VCaP (cell line): ENCODE measurements around the gene IGF1R.

Source experiments
- H3K27ac ChIP-seq: fragments of 450-650 bp; 2 replicates; pipeline ENCODE4 v1.5.1; 2017
- TF ChIP-seq, protein P1 (sequence below): fragments of 450-650 bp; conservative IDR thresholded peaks from 2 replicates; pipeline ENCODE4 v1.5.1; 2017; ENCODE audit warnings: mild to moderate bottlenecking, moderate library complexity

The IGF1R gene

DNA sequence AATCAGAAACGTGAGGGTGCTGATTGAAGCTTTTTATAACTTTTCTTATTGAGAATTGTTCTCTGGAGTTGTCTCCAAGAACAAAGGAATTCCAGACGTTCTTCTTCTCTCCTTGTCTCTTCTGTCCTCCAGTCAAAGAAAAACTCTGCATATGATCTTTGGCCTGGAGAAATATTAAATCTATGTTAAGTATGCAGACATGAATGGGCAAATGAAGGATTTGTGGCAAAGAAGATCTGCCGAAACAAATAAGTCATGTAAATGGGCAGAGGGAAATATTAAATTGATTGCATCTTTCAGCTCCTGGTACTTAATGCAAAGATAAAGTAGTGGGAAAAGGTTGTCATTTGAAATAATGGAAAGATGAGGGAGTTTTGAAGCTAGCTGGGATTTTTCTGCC lies 74.9 kb downstream of the IGF1R start:
- no peak overlapping the region for H3K27ac ChIP-seq
- TF ChIP-seq, protein P1, sequence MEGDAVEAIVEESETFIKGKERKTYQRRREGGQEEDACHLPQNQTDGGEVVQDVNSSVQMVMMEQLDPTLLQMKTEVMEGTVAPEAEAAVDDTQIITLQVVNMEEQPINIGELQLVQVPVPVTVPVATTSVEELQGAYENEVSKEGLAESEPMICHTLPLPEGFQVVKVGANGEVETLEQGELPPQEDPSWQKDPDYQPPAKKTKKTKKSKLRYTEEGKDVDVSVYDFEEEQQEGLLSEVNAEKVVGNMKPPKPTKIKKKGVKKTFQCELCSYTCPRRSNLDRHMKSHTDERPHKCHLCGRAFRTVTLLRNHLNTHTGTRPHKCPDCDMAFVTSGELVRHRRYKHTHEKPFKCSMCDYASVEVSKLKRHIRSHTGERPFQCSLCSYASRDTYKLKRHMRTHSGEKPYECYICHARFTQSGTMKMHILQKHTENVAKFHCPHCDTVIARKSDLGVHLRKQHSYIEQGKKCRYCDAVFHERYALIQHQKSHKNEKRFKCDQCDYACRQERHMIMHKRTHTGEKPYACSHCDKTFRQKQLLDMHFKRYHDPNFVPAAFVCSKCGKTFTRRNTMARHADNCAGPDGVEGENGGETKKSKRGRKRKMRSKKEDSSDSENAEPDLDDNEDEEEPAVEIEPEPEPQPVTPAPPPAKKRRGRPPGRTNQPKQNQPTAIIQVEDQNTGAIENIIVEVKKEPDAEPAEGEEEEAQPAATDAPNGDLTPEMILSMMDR = no peak

DNA sequence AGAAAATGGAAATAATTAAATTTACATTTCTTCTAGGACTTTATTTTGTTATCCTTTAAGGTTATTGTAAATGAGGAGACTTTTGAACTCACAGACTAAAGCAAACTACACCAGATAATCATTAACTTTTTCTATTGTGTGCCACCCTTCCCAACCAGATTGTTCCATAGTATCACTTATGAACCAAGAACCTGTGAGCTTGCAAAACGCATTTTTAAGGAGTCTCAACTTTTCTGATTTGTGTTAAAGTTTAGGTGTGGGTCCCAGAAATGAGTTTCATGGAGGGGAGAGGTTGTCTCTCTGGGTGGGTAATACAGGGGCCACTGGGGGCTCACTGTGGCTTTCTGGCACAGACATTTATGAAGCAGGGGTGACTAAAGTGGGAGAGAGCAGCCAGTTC lies 75.7 kb downstream of the IGF1R start:
- H3K27ac ChIP-seq = no peak overlapping the region
- TF ChIP-seq, protein P1 = no peak

DNA sequence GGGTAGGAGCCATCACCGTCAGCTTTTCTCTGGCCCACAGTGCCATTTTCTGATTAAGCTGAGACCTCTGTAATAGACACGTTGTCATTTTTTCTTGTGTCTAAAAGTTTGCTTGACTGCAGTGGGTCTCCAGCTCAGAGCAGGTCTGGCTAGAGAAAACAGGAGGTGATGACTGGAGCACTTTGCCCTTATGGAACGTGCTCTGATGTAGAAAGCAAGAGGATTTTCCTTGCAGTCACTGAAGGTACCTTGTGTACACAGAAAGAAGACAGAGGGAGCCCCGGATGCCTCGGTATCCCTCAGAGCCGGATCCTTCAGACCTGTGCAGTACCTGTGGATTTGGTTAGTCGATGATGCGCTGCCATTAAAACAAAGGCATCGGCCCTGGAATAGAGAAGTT lies 76.2 kb downstream of the IGF1R start:
- TF ChIP-seq, protein P1 = no peak
- H3K27ac ChIP-seq = no peak overlapping the region

DNA sequence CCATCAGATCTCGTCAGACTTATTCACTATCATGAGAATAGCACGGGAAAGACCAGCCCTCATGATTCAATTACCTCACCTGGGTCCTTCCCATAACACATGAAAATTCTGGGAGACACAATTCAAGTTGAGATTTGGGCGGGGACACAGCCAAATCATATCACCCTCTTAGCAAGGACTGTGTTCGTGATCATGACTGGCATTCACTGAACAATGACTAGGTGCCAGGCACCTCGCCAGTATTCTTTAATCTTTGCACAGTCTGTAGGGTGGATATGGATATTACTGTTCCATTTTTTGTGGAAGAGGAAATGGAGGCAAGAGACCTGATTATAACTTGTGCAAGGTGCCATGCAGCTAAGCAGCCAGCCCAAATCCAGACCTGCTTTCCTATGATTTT lies 77.5 kb downstream of the IGF1R start:
- H3K27ac ChIP-seq = peak overlapping the region; percentile 80
- TF ChIP-seq, protein P1 = no peak

DNA sequence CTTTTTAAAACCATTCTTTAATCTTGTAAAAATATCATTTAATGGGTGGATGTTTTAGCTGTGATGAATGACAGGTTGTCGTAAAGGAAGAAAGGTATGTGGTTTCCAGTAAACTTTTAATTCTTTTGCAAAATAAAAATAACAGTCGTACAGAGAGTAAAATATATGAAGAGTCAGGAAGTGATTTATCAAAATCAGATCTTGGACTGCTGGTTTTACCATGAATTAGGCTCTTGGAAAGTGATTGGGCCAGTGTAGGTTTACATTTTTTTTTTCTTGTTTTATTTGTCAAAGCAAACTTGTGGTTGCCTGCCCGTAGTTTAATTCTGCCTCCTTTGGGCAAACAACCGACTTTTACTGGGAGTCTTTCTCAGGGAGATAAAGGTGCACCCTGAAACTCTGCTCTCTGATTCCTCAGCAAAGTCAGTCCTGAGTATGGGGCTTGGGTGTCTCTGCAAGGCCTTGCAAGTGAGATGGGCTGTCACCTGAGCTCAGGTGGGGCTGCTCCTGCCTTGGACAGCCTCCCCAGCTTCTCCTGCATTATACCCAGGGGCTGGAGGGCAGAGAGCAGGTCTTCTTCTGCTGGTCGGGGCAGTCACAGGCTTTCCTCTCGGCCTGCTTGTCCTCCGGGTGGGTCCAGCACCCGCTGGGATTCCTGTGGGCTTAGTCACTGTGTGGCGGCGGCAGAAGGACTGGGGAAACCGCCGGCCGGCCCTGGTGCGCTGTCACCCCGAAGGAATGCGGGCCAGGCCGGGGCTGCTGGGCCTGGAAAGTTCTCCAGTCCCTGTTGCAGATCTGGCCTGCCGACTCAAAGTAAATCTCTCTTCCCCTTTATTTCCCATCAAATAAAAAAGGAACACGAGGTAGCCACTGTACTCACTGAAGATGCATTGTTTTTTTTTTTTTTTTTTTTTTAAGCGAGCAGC lies 79.0 kb downstream of the IGF1R start:
- peak overlapping the region; percentile 80 for H3K27ac ChIP-seq
- TF ChIP-seq, protein P1 = no peak

DNA sequence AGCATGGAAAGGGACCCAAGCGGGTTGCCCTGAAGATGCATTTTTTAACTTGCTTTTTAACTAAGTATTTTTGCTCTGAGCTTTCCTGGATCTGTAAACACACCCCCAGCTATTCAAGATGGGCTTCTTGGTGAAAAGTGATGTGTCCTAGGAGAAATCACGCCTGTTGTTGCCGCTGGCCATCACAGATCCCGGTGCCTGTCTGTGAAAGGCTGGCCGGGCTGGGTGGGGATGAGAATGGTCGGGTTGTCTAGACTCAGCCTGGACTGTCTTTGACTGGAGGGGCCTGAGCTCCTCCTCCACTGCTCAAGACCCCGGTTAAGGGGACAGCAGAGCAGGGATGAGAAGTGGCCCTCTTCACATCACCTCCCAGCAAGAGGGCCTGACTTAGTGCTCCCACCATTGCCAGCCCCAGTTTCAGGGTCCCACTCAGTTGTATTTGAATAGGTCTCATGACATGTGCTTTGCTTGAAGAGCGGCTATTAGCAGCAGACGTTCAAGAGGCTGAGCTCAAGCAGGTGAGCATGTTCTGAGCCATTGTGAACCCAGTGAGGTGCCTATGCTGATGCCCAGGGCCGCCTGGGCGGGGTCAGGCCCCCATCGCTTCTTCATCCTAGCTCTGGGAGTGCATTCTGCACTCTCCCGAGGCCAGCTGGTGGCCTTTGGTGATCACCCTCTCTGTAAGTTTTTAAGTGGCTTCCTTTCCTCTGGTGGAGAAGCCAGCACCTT lies 79.9 kb downstream of the IGF1R start:
- peak overlapping the region; percentile 80 for H3K27ac ChIP-seq
- TF ChIP-seq, protein P1 = no peak

DNA sequence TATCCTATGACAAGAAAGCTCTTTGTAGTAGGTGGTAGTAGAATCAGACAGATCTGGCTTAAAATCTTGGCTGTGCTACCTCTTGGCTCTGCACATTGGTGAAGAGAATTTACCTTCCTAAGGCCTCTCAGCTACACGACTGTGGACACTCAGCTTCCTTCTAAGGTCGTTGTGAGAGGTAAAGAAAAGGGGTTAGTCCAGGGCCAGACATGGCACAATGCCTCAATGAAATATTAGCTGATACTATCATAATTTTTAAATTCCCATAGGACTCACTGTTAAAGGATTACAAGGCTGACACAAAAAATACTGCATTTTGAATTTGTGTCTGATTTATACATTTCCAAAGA lies 80.4 kb downstream of the IGF1R start:
- TF ChIP-seq, protein P1 = no peak
- peak overlapping the region; percentile 80 for H3K27ac ChIP-seq
